ENCODE results near the gene TBX21. TPM values are rescaled to one million over a fixed set of nuclear protein-coding genes. Genes with fewer than 3 reads are reported as not detected.
"Not testable (repeated sequence)": the region's sequence is repeated elsewhere in the genome, so short reads cannot be mapped to it uniquely, and the experiment has no call there.

The TBX21 gene
- total RNA-seq, 2 experiments from 2014 or later = 61.7 to 61.9 TPM

DNA sequence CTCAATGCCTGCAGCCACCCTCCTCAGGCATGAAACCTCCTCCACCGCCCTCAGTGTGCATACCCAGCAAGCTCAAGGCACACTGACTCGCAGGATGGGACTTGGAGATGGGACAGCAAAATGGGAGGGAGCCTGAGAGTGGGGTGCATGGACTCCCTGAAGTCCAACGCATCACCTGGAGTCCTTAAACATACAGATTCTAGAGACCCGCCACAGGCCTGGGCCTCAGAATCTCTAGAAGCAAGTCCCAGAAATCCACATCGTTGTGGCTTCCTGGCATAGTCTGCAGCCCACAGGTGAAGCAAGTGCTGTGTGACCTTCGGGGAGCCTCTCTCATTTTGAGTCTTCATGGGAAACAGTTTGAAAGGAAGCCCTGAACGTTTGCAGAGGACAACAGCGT, 3.6 kb upstream of the TBX21 start:
- DNase-seq = no peak
- Mint-ChIP-seq H3K36me3 (peaks cover 8% of the 10 kb centered on the region), H3K4me3 (no peak overlapping the region), H3K27me3 (no peaks in the 10 kb centered on the region), H3K9me3 (no peaks in the 10 kb centered on the region), H3K27ac (peak overlapping the region; percentile 59), H3K4me1 (peaks cover 70% of the 10 kb centered on the region)

DNA sequence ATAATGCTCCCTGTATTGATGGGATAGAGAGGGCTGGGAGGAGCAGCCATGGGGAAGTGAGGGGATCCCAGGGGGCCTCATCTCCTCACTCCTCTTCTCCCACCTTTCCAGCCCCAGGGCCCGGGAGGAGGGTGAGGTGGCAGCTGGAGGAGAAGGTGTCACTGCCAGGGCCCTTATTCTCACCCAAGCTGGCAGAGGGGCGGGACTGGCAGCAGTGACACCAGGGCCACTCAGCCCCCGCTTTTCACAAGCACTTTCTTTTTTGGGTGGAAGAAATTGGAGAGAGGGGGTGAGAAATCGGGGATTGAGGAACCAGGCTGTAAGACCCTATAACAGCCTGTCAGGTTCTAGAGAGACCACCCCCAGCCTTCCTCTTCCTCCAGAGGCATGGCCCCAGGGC, 2.4 kb upstream of the TBX21 start:
- peaks cover 63% of the 10 kb centered on the region for H3K4me1 Mint-ChIP-seq
- no peaks in the 10 kb centered on the region for H3K27me3 Mint-ChIP-seq
- no peaks in the 10 kb centered on the region for H3K9me3 Mint-ChIP-seq
- peaks cover 20% of the 10 kb centered on the region for H3K36me3 Mint-ChIP-seq
- DNase-seq = no peak
- peak overlapping the region; percentile 62 for H3K27ac Mint-ChIP-seq
- H3K4me3 Mint-ChIP-seq = no peak overlapping the region

DNA sequence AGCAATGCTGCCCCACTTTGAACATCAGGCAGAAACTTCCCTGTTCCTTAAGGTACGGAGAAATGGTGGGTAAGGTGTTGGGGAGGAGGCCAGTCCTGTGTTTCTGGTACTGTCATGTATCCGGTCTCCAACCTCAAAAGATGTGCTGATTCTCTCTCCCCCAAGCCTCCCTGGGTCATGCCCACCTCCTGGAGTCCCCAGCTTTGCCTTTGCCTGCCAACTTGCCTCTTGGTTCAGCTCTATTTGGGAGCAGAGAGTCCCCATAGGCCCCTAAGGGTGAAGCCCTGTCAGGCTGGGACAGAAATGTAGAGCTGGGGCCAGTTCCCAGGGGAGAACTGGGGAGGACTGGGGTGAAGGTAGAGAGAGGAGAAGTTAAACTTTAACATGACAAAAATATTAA, 1.6 kb upstream of the TBX21 start:
- H3K27ac Mint-ChIP-seq = peak overlapping the region; percentile 62
- no peak for DNase-seq
- H3K4me1 Mint-ChIP-seq = peaks cover 63% of the 10 kb centered on the region
- no peaks in the 10 kb centered on the region for H3K9me3 Mint-ChIP-seq
- no peaks in the 10 kb centered on the region for H3K27me3 Mint-ChIP-seq
- peaks cover 27% of the 10 kb centered on the region for H3K36me3 Mint-ChIP-seq
- no peak overlapping the region for H3K4me3 Mint-ChIP-seq

DNA sequence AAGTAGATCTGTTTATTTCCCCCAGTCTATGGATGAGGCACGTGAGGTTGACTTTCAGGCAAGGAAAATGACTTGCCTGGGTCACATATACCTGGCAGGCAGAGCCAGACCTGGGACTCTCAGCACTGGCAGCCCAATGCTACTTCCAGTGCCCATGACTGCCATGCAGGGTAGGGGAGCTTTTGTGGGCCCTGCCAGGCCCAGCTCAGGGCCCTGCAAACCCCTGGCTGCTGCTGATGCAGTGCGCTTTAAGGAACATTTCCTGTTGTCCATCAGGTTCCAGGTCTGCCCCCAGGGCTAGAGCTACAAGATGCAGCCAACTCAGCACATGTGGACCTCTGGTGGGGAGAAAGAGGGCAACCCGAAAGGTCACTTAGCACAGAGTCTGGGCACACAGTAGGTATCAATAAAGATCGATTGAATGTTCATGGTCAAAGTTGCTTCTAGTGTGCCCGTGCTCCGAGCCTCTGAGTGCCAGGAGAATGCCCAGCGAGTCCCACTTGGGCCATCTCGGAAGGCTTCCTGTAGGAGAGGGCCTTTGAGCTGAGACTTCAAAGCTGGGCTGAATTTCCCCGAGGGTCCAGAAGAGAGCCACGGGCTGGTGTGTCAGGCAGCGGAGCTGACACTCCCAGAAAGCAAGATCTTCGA, 513 bp upstream of the TBX21 start:
- Mint-ChIP-seq H3K36me3 (peaks cover 36% of the 10 kb centered on the region), H3K27me3 (no peaks in the 10 kb centered on the region)
- no peak for DNase-seq

DNA sequence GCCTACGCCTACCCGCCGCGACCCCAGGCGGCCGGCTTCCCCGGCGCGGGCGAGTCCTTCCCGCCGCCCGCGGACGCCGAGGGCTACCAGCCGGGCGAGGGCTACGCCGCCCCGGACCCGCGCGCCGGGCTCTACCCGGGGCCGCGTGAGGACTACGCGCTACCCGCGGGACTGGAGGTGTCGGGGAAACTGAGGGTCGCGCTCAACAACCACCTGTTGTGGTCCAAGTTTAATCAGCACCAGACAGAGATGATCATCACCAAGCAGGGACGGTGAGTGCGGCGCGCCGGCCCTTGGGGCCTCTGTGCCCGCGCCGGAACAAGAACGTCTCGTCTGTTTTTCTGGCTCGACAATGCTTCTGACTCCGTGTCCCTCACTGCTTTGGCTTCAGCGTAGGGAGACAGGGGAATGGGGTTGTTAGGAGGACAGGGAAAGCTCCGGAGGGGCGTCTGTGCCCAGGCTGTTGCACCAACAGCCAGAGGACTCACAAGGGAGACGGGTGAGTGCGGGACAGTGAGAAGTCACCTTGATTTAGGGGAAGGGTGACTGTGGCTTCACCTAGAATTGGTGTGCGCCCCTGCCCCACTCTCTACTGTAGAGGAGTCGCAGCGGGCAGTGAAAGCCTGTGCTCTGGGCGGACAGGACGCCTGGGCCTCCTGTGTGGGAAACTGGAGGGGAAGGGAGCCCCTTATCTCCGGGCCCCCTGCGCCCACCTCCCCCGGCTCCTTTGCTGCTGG, 806 bp downstream of the TBX21 start:
- no peaks in the 10 kb centered on the region for H3K9me3 Mint-ChIP-seq
- peaks cover 44% of the 10 kb centered on the region for H3K36me3 Mint-ChIP-seq
- peak overlapping the region; percentile 100 for H3K4me3 Mint-ChIP-seq

More for the DNA sequence above, 513 bp upstream of the TBX21 start:
- Mint-ChIP-seq H3K27ac (peak overlapping the region; percentile 90), H3K4me1 (peaks cover 65% of the 10 kb centered on the region), H3K9me3 (no peaks in the 10 kb centered on the region), H3K4me3 (peak overlapping the region; percentile 84)

DNA sequence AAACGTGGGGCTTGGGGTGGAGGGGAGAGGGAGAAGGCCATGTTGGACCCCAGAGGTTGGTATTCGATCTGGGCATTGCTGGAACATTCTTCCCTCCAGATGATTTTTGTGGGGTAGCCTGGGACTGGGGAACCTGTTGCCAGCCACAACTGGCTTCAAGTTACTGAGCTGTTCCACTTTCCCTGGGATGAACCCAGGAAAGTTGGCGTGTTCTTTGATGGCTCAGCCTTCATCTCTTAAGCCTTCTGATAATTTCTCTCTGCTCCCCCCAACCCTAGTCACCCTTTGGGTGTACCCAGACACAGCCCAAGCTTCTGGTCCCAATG, 2.1 kb downstream of the TBX21 start:
- peaks cover 61% of the 10 kb centered on the region for H3K4me1 Mint-ChIP-seq
- no peaks in the 10 kb centered on the region for H3K9me3 Mint-ChIP-seq
- no peaks in the 10 kb centered on the region for H3K27me3 Mint-ChIP-seq
- no peak for DNase-seq
- H3K36me3 Mint-ChIP-seq = peaks cover 50% of the 10 kb centered on the region
- peak overlapping the region; percentile 97 for H3K27ac Mint-ChIP-seq
- peak overlapping the region; percentile 100 for H3K4me3 Mint-ChIP-seq

More for the DNA sequence above, 806 bp downstream of the TBX21 start:
- Mint-ChIP-seq H3K4me1 (peaks cover 61% of the 10 kb centered on the region), H3K27me3 (no peaks in the 10 kb centered on the region), H3K27ac (peak overlapping the region; percentile 97)
- DNase-seq = no peak

DNA sequence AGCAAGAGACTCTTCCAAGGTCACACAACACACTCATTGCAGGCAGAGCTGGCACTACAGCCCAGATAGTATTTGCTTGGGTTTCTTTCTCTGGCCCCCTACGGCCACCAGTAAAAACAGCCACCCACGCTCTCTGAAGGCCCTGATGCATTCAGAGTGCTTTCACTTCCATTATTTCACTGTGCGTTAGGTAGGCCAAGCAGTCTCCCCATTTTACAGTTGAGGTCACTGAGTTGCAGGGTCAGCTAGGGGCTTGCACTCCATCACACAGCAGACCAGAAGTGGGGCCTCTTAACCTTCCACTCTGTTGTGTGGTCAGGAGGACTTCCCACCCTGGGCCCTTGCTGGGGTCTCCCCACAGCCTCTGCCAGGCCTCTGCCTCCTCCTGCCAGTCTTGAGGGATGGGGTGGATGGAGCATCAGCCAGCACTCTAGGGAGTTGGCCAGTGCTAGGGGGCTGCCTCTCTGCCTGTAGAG, 2.5 kb downstream of the TBX21 start:
- peaks cover 62% of the 10 kb centered on the region for H3K4me1 Mint-ChIP-seq
- H3K9me3 Mint-ChIP-seq = no peaks in the 10 kb centered on the region
- peak; percentile 38 for DNase-seq
- no peaks in the 10 kb centered on the region for H3K27me3 Mint-ChIP-seq
- H3K4me3 Mint-ChIP-seq = peak overlapping the region; percentile 100
- peak overlapping the region; percentile 97 for H3K27ac Mint-ChIP-seq
- peaks cover 54% of the 10 kb centered on the region for H3K36me3 Mint-ChIP-seq

DNA sequence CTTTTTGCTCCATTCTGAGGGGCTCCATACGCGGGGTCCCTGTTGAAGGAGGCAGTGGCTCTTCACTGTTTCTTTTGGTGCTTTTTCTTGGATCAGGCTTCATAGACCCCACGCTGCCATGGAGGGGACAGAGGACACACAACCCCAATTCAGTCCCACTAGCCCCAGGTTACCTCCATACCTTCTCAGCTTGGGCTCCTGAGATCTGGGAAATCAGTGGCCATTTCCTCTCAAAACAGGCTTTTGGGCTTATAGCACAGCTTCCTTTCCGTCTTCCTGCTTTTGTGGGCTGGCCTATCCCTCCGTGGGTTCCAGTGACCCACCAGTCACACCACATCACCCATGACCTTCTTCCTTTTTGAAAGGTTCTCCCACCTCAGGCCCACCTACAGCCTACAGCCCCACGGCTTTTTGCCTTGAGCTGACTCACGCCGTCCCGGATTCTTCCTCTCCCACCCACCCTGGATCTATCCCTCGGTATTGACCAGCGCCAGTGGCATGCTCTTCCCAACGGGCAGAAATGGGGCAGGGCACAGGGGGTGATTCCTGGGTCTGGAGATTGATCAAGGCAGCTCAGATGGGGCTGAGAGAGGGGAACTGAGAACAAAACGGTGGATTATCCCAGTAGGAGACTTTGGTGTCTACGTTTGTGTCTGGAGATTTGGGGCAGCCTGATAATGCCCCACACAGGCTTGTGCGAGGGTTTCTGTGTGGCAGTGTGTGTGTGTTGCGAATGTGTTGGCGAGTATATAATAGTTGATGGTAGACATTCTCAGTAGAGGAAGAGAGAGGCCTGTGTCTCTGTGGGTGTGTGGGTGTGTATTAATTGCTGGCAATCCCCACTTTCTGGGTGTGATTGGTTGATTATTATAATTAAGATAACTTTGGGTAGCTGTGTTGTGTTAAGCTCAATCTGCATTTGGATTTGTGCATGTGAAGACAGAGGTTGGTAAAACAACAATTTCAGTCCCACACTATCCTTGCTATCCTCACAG, 3.8 kb downstream of the TBX21 start:
- DNase-seq = no peak
- Mint-ChIP-seq H3K4me3 (peak overlapping the region; percentile 100), H3K36me3 (peaks cover 66% of the 10 kb centered on the region), H3K9me3 (no peaks in the 10 kb centered on the region), H3K4me1 (peaks cover 65% of the 10 kb centered on the region), H3K27ac (peak overlapping the region; percentile 97), H3K27me3 (no peaks in the 10 kb centered on the region)

DNA sequence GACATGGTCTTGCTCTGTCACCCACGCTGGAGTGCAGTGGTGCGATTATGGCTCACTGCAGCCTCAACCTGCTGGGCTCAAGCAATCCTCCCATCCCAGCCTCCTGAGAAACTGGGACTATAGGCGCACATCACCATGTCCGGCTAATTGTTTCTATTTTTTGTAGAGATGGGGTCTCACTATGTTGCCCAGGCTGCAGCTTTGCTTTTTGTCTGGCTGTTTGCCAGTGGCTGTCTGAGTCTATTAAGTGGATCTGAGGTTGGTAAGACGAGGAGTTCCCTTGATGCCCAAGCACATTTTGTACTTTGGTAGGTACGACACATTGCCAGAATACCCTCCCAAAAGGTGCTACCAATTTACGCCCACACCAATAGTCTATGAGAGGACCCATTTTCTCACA, 5.1 kb downstream of the TBX21 start:
- H3K36me3 Mint-ChIP-seq = peaks cover 77% of the 10 kb centered on the region
- H3K4me3 Mint-ChIP-seq = no peak overlapping the region
- DNase-seq = no peak
- peaks cover 62% of the 10 kb centered on the region for H3K4me1 Mint-ChIP-seq
- H3K27me3 Mint-ChIP-seq = no peaks in the 10 kb centered on the region
- no peaks in the 10 kb centered on the region for H3K9me3 Mint-ChIP-seq
- no peak overlapping the region for H3K27ac Mint-ChIP-seq

DNA sequence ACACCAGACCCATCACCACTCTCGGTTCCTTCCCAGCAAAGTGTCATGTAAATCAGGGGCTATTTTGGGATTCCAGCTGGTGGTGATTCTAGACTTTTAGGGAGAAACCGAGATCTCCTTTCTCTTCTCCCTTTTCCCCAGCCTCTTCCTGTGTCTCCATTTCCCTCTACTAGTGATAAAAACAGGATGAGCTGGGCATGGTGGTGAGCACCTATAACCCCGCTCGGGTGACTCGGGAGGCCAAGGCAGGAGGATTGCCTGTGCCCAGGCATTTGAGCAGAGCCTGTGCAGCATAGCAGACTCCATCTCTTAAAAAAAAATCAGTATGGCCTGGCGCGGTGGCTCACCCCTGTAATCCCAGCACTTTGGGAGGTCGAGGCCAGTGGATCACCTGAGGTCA, 6.1 kb downstream of the TBX21 start:
- Mint-ChIP-seq H3K27ac (no peak overlapping the region), H3K36me3 (peaks cover 79% of the 10 kb centered on the region), H3K27me3 (no peaks in the 10 kb centered on the region), H3K9me3 (no peaks in the 10 kb centered on the region), H3K4me1 (peaks cover 64% of the 10 kb centered on the region), H3K4me3 (no peak overlapping the region)
- no peak for DNase-seq

DNA sequence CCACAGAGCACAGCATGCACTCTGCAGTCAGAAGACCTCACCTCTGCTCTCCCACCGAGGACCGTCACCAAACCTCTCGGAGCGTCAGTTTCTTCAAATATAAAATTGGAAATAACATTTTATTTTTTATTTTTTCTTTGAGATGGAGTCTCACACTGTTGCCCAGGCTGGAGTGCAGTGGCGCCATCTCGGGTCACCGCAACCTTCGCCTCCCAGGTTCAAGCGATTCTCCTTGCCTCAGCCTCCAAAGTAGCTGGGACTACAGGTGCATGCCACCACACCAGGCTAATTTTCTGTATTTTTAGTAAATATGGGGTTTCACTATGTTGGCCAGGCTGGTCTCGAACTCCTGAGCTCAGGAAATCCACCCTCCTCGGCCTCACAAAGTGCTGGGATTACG, 6.9 kb downstream of the TBX21 start:
- H3K9me3 Mint-ChIP-seq, H3K27me3 Mint-ChIP-seq, DNase-seq, H3K27ac Mint-ChIP-seq, H3K4me3 Mint-ChIP-seq: not testable (repeated sequence)
- H3K4me1 Mint-ChIP-seq = peaks cover 62% of the 10 kb centered on the region
- H3K36me3 Mint-ChIP-seq = peaks cover 77% of the 10 kb centered on the region

DNA sequence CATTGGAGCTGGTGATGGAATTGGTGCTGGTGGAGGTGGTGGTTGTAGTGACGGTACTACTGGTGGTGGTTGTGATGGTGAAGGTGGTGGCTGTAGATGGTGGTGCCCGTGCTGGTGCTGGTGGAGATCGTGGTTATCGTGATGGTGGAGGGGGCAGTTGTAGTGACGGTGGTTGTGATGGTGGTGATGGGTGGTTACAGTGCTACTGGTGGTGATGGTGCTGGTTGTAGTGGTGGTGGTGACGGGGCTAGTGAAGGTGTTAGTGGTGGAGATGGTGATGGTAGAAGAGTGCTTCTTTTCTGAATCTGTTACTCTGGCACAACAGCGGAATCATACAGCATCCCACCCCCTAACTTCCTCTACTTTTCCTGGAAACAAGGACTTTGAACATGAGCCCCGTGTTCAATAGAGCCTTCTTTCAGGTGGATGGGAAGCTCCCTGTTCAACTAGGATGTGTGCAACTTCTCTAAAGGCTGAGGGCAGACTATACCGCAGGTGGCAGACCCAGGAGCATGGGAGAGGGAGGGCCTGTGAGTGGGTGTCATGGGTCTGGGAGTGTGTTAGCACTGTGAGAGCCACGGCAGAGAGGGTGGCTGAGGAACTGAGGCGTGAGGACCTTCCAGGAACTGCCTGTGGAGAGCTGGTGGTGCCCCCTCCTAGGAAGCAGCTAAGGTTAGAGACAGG, 8.2 kb downstream of the TBX21 start:
- no peak for DNase-seq
- H3K27ac Mint-ChIP-seq = peak overlapping the region; percentile 62
- peaks cover 77% of the 10 kb centered on the region for H3K36me3 Mint-ChIP-seq
- H3K4me1 Mint-ChIP-seq = peaks cover 60% of the 10 kb centered on the region
- no peaks in the 10 kb centered on the region for H3K27me3 Mint-ChIP-seq
- peak overlapping the region; percentile 47 for H3K4me3 Mint-ChIP-seq
- no peaks in the 10 kb centered on the region for H3K9me3 Mint-ChIP-seq

DNA sequence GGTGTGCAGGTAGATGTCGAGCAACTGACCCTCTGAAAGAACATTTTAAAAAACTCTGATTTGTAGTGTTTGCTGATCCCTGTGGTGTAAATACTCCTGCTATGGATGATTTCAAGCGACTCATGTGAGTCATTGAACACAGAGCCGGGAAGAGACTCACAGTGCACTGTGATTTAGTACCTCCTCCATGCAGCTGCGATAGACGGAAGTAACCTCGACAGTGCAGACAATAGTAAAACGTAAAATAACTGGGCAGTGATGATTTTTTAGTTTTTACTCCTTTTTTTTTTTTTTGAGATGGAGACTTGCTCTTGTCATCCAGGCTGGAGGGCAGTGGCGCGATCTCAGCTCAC, 8.7 kb downstream of the TBX21 start:
- Mint-ChIP-seq H3K4me1 (peaks cover 55% of the 10 kb centered on the region), H3K36me3 (peaks cover 74% of the 10 kb centered on the region), H3K27me3 (no peaks in the 10 kb centered on the region), H3K9me3 (no peaks in the 10 kb centered on the region), H3K4me3 (peak overlapping the region; percentile 47), H3K27ac (no peak overlapping the region)
- DNase-seq = no peak

DNA sequence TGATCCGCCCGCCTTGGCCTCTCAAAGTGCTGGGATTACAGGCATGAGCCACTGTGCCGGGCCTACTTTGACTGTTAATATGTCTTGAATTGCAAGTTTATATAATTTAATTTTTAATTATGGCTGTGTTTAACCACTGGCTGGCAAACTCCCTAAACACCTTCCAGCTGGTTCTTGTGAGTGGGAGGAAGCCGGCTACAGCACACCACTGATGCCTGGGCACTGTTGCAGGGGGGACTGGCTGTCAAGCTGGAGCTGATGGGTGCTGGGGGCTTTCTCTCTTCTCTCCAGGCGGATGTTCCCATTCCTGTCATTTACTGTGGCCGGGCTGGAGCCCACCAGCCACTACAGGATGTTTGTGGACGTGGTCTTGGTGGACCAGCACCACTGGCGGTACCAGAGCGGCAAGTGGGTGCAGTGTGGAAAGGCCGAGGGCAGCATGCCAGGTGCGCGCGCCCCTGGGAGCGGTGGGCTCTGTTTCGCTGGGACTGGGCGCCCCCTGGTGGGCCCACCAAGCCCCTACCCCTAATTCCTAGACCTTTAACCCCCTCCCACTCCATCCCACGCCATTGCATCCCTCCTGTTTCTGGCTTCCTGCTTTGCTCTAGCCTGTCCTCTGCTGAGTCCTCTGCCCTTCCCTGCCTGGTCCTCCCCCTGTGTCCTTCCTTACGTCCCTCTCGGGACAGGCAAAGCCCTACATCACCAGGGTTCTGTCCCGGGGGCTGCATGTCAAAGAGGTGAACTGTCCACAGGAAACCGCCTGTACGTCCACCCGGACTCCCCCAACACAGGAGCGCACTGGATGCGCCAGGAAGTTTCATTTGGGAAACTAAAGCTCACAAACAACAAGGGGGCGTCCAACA, 9.5 kb downstream of the TBX21 start:
- H3K4me3 Mint-ChIP-seq = peak overlapping the region; percentile 32
- H3K36me3 Mint-ChIP-seq = peaks cover 76% of the 10 kb centered on the region
- DNase-seq = peak; percentile 57
- no peaks in the 10 kb centered on the region for H3K9me3 Mint-ChIP-seq
- peak overlapping the region; percentile 18 for H3K27ac Mint-ChIP-seq
- peaks cover 48% of the 10 kb centered on the region for H3K4me1 Mint-ChIP-seq
- H3K27me3 Mint-ChIP-seq = no peaks in the 10 kb centered on the region

Data from activated naive CD8-positive, alpha-beta T cell treated with anti-CD3 and anti-CD28 coated beads for 36 hours (primary cell).